HepG2 (cell line): ENCODE measurements around the gene EPB41L2. TPM values are rescaled to one million over a fixed set of nuclear protein-coding genes. Genes with fewer than 3 reads are reported as not detected.

Source experiments
- CBX2 ChIP-seq, 2 experiments: fragments of 200-600 bp in 1 of 2; sonication (generic); formaldehyde crosslinking in 1 of 2; IDR thresholded peaks; 2 replicates each; pipeline versions ENCODE4 v1.7.0 to v1.8.1; 2018 to 2022; ENCODE audit warnings: low read depth in 2 of 2, low read length in 1 of 2, mild to moderate bottlenecking in 1 of 2, missing genetic modification reagents in 1 of 2
- CC2D1A ChIP-seq: sonication (generic); formaldehyde crosslinking; IDR thresholded peaks from 2 replicates; pipeline ENCODE4 v1.8.1; 2023; ENCODE audit warnings: mild to moderate bottlenecking, missing genetic modification reagents
- CENPBD1 ChIP-seq: sonication (generic); formaldehyde crosslinking; IDR thresholded peaks from 2 replicates; pipeline ENCODE4 v1.8.0; 2022; ENCODE audit warnings: missing genetic modification reagents, low read depth, mild to moderate bottlenecking, borderline replicate concordance
- HOXA9 ChIP-seq: sonication (generic); formaldehyde crosslinking; IDR thresholded peaks from 2 replicates; pipeline ENCODE4 v1.8.1; 2022; ENCODE audit warnings: missing genetic modification reagents, mild to moderate bottlenecking, moderate library complexity, borderline replicate concordance
- MLLT10 ChIP-seq: sonication (generic); formaldehyde crosslinking; IDR thresholded peaks from 2 replicates; pipeline ENCODE4 v1.4.0; 2020; ENCODE audit warnings: missing genetic modification reagents
- MTF1 ChIP-seq: sonication (generic); formaldehyde crosslinking; IDR thresholded peaks from 2 replicates; pipeline ENCODE4 v1.5.0; 2020; ENCODE audit warnings: missing genetic modification reagents
- RERE ChIP-seq: IDR thresholded peaks from 2 replicates; pipeline ENCODE4 v1.6.1; 2016; ENCODE audit warnings: low read depth, missing genetic modification reagents, missing compliant biosample characterization
- SRSF4 ChIP-seq: fragments of 200-400 bp; formaldehyde crosslinking; IDR thresholded peaks from one replicate; pipeline ENCODE4 v1.6.1; 2018; ENCODE audit warnings: mild to moderate bottlenecking, low read depth, low read length, moderate library complexity; ENCODE audit not compliant: poor library complexity, severe bottlenecking
- XBP1 ChIP-seq: sonication (generic); formaldehyde crosslinking; IDR thresholded peaks from 2 replicates; pipeline ENCODE4 v1.5.0; 2020; ENCODE audit warnings: missing genetic modification reagents
- ZEB1 ChIP-seq: IDR thresholded peaks from 2 replicates; pipeline ENCODE4 v1.6.1; 2012; ENCODE audit warnings: mild to moderate bottlenecking, low read depth, inconsistent platforms; ENCODE audit not compliant: insufficient replicate concordance
- ZHX2 ChIP-seq, 2 experiments: sonication (generic) in 1 of 2; formaldehyde crosslinking in 1 of 2; IDR thresholded peaks; 2 replicates each; pipeline versions ENCODE4 v1.6.1 to v1.9.0; 2014 to 2022; ENCODE audit warnings: antibody characterized with exemption in 1 of 2, borderline replicate concordance in 1 of 2, inconsistent platforms in 1 of 2, low read depth in 1 of 2, missing genetic modification reagents in 1 of 2
- ZMYM4 ChIP-seq: sonication (generic); formaldehyde crosslinking; IDR thresholded peaks from 2 replicates; pipeline ENCODE4 v1.8.1; 2023; ENCODE audit warnings: mild to moderate bottlenecking, missing genetic modification reagents
- ZNF224 ChIP-seq: sonication (generic); formaldehyde crosslinking; IDR thresholded peaks from 2 replicates; pipeline ENCODE4 v1.5.0; 2020; ENCODE audit warnings: mild to moderate bottlenecking, missing genetic modification reagents
- ZNF772 ChIP-seq: sonication (generic); formaldehyde crosslinking; IDR thresholded peaks from 2 replicates; pipeline ENCODE4 v1.5.0; 2020; ENCODE audit warnings: mild to moderate bottlenecking, missing genetic modification reagents
- polyA plus RNA-seq, 8 experiments: library from polyadenylated mRNA; depleted of rRNA in 3 of 8; stranded (reverse) in 7 of 8; unstranded in 1 of 8; fragments of >200 nt; fragmentation: Illumina TruSeq in 4 of 8; extraction: Trizol in 4 of 8; gene quantifications; 2 replicates each; pipeline versions ENCODE4 v1.2.1 to v1.2.3, GENCODE V29; 2011 to 2016; ENCODE audit warnings: low read depth in 4 of 8, missing spikeins in 1 of 8, mixed read lengths in 1 of 8; ENCODE audit not compliant: insufficient read depth in 1 of 8
- total RNA-seq, 5 experiments: library from RNA; depleted of rRNA; stranded (reverse); fragments of >200 nt; fragmentation: Illumina TruSeq; extraction: Trizol; gene quantifications; 2 replicates each; pipeline ENCODE4 v1.2.3, GENCODE V29; 2016; ENCODE audit warnings: low read depth in 1 of 5

Gene EPB41L2
- total and polyA plus RNA-seq, 2 of the 13 experiments (the other 11 are each of a cell fraction or from before 2014, with no cell fraction given): 41.7 to 56.4 TPM

GRCh38 chr6:131038597-131039344 is 24.3 kb downstream of the EPB41L2 start (continued):
- no peak for TF ChIP-seq MLLT10 (CRISPR knock-in tag)
- no peak for TF ChIP-seq CENPBD1 (CRISPR knock-in tag)
- no peak for TF ChIP-seq CC2D1A (CRISPR knock-in tag)
- no peak for TF ChIP-seq ZNF224 (CRISPR knock-in tag)
- TF ChIP-seq XBP1 (CRISPR knock-in tag): no peak
- peak; percentile 80; the same call in 1 of the 2 replicates for TF ChIP-seq ZNF772 (CRISPR knock-in tag)
- peak; percentile 82 for TF ChIP-seq ZEB1
- no peak for TF ChIP-seq MTF1 (CRISPR knock-in tag)
- TF ChIP-seq RERE (CRISPR knock-in tag): peak; percentile 87; the same call in 1 of the 2 replicates
- TF ChIP-seq ZHX2 (IDR thresholded peaks at IDR 0.05; ENCODE audit: low read depth): 0 out of 2 replicates have a peak, but pooled peaks have one; percentile 31
- TF ChIP-seq ZHX2 (CRISPR knock-in tag; IDR thresholded peaks at IDR 0.05; ENCODE audit: borderline replicate concordance): no peak
- TF ChIP-seq CBX2 (IDR thresholded peaks at IDR 0.05; ENCODE audit: low read depth, low read length): no peak
- no peak for TF ChIP-seq CBX2 (CRISPR knock-in tag; IDR thresholded peaks at IDR 0.05; ENCODE audit: low read depth)
- TF ChIP-seq SRSF4: no peak
- peak; percentile 89 for TF ChIP-seq ZMYM4 (CRISPR knock-in tag)
- no peak for TF ChIP-seq HOXA9 (CRISPR knock-in tag)
